ENCODE measurements around the gene DNAH3.

- TF ChIP-seq CTCF (IDR thresholded peaks at IDR 0.05; ENCODE audit: insufficient read depth, low read length) (no peak), POLR2AphosphoS5 (IDR thresholded peaks at IDR 0.05; ENCODE audit: low read depth) (no peak), SPI1 (IDR thresholded peaks at IDR 0.05; ENCODE audit: borderline replicate concordance, low read depth) (no peak), GABPA (IDR thresholded peaks at IDR 0.05; ENCODE audit: low read depth) (no peak), REST (IDR thresholded peaks at IDR 0.05; ENCODE audit: insufficient replicate concordance, low read depth) (no peak)
These were observed 123.8 kb downstream of the DNAH3 start for GRCh38 chr16:21026846-21027245.

All from HL-60 (cell line).